IgD-negative memory B cell (primary cell): Measurements from ENCODE around the gene FANCL. TPM values are rescaled to one million over a fixed set of nuclear protein-coding genes. Genes with fewer than 3 reads are reported as not detected.
A peak's percentile ranks its signal among the peaks of the same experiment; 100 is the strongest.
"Not testable (repeated sequence)": the region's sequence is repeated elsewhere in the genome, so short reads cannot be mapped to it uniquely, and the experiment has no call there.

ENCODE experiments used
- H3K27ac Mint-ChIP-seq, 3 donors: one replicate each; pipeline ENCODE4 v1.8.0; 2020 to 2022; ENCODE audit warnings: mild to moderate bottlenecking in 3 of 3, mixed read lengths in 3 of 3, moderate library complexity in 1 of 3
- H3K27me3 Mint-ChIP-seq: one replicate; pipeline ENCODE4 v1.8.0; 2021; ENCODE audit warnings: mixed read lengths
- H3K36me3 Mint-ChIP-seq: one replicate; pipeline ENCODE4 v1.8.0; 2020; ENCODE audit warnings: mild to moderate bottlenecking, mixed read lengths
- H3K4me1 Mint-ChIP-seq, 3 donors: one replicate each; pipeline ENCODE4 v1.8.0; 2020 to 2022; ENCODE audit warnings: mixed read lengths in 3 of 3, mild to moderate bottlenecking in 1 of 3
- H3K4me3 Mint-ChIP-seq, 4 donors: one replicate each; pipeline ENCODE4 v1.8.0; 2020 to 2022; ENCODE audit warnings: mild to moderate bottlenecking in 4 of 4, mixed read lengths in 4 of 4, moderate library complexity in 3 of 4
- H3K9me3 Mint-ChIP-seq, 3 donors: one replicate each; pipeline ENCODE4 v1.8.0; 2020 to 2021; ENCODE audit warnings: mixed read lengths in 3 of 3, mild to moderate bottlenecking in 1 of 3
- polyA plus RNA-seq: library from polyadenylated mRNA; unstranded; fragments of 300-500 nt; fragmentation: Illumina TruSeq; gene quantifications from one replicate; pipeline ENCODE4 v1.2.3, GENCODE V29; 2021

FANCL gene
- polyA plus RNA-seq, 1 donor from 2014 or later: 14.2 TPM

DNA sequence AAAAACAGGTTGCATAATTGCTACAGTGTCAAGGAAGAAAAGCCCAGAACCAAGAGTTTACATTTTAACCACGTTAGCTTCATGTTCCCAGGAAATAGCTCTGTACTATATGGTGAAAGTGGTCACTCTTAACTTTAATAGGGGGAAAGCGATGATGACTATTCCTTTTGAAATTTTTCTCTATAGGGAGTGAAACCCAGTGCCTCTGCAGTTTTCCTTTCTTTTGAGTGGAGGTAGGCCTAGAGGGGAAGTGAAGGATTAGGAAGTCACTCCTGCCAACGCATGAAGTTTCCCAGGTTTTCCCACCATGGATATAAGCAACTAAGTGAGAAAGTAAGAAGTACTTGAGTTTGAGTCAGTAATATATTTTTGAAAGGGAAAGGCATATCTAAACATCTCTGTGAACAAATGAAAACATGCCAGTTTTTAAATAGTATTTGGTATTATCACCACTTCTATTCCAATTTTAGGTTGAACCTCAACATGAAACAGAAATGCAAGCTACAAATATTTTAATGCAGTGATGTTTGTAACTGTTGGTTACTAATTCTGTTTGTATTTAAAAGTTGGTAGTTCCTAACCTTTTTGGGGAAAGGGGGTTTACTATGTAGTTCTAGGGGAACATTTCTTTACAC, 102.6 kb downstream of the FANCL start:
- peaks cover 15% of the 10 kb centered on the region for H3K36me3 Mint-ChIP-seq
- no peak overlapping the region for H3K27ac Mint-ChIP-seq
- H3K4me1 Mint-ChIP-seq: no peaks in the 10 kb centered on the region
- H3K4me3 Mint-ChIP-seq: no peak overlapping the region
- H3K27me3 Mint-ChIP-seq: no peaks in the 10 kb centered on the region
- no peaks in the 10 kb centered on the region for H3K9me3 Mint-ChIP-seq

GRCh38 chr2:58137856-58138255, 103.3 kb downstream of the FANCL start:
- no peaks in the 10 kb centered on the region for H3K9me3 Mint-ChIP-seq
- no peaks in the 10 kb centered on the region for H3K27me3 Mint-ChIP-seq
- H3K4me3 Mint-ChIP-seq: no peak overlapping the region
- H3K27ac Mint-ChIP-seq: no peak overlapping the region
- H3K36me3 Mint-ChIP-seq: peaks cover 15% of the 10 kb centered on the region
- H3K4me1 Mint-ChIP-seq: no peaks in the 10 kb centered on the region

DNA sequence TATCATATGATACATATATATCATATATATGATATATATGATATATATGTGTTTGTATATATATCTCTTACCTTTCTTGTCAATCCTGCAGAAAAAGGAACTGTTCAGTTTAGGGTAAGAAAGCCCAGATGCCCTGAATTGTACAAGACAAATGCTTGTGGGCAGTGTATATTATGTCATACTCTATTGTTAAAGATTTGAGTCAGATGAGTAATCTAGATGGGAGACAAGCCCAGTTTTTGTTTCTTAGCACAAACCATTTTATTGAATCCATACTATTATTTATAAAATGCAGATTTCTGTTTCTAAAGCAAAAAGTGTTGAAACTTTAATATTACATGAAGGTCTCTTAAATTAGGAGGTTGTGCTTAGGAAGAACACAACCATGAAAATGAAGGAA, 103.9 kb downstream of the FANCL start:
- no peaks in the 10 kb centered on the region for H3K4me1 Mint-ChIP-seq
- peaks cover 16% of the 10 kb centered on the region for H3K36me3 Mint-ChIP-seq
- H3K27ac Mint-ChIP-seq: no peak overlapping the region
- H3K27me3 Mint-ChIP-seq: no peaks in the 10 kb centered on the region
- no peaks in the 10 kb centered on the region for H3K9me3 Mint-ChIP-seq
- no peak overlapping the region for H3K4me3 Mint-ChIP-seq

- peaks cover 12% of the 10 kb centered on the region for H3K36me3 Mint-ChIP-seq
- no peaks in the 10 kb centered on the region for H3K4me1 Mint-ChIP-seq
- H3K27me3 Mint-ChIP-seq: no peaks in the 10 kb centered on the region
- no peaks in the 10 kb centered on the region for H3K9me3 Mint-ChIP-seq
- no peak overlapping the region for H3K4me3 Mint-ChIP-seq
- no peak overlapping the region for H3K27ac Mint-ChIP-seq
These were observed 105.3 kb downstream of the FANCL start for GRCh38 chr2:58135861-58136260.

GRCh38 chr2:58133395-58133794, 107.7 kb downstream of the FANCL start:
- H3K36me3 Mint-ChIP-seq: peaks cover 12% of the 10 kb centered on the region
- H3K9me3 Mint-ChIP-seq: no peaks in the 10 kb centered on the region
- H3K27ac Mint-ChIP-seq: no peak overlapping the region
- H3K4me1 Mint-ChIP-seq: no peaks in the 10 kb centered on the region
- no peak overlapping the region for H3K4me3 Mint-ChIP-seq
- no peaks in the 10 kb centered on the region for H3K27me3 Mint-ChIP-seq

DNA sequence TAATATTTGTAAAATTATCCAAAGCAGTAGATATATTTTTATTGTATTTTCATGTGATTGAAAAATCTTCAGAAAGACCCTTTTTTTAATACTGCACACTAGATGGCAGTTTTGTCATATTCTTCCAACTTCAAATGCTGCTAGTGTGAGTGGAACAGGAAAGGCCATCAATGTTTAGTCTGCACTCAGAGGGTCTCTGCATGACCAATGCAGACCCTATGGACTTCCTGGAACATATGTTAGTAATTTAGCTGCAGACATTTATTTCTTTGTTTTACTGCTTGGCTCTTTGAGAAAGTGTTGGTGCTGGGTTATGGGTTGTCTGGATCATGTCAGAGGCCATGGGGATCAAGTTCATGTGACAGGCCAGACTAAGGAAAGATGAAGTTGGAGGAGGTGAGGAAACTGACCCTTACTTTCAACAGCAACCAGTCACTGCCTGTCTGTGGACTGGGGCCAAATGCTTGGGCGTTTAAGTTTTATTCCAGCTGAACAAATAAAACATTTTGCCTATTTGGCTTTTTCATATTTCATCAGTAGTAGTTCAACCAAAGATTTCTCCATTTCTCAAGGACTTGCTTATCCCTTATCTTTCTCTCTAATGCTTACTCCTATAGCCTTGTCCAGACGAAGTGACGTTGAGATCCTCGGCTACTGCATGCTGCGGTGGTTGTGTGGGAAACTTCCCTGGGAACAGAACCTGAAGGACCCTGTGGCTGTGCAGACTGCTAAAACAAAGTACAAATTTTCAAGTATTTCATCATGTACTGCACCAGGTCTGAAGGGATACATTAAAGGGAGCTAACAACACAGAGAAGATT, 109.7 kb downstream of the FANCL start:
- Mint-ChIP-seq H3K9me3 (no peaks in the 10 kb centered on the region), H3K4me1 (no peaks in the 10 kb centered on the region), H3K4me3 (no peak overlapping the region), H3K27me3 (no peaks in the 10 kb centered on the region), H3K27ac (no peak overlapping the region), H3K36me3 (peaks cover 12% of the 10 kb centered on the region)

GRCh38 chr2:58130238-58130637, 110.9 kb downstream of the FANCL start:
- no peak overlapping the region for H3K27ac Mint-ChIP-seq
- peaks cover 8% of the 10 kb centered on the region for H3K36me3 Mint-ChIP-seq
- H3K9me3 Mint-ChIP-seq: no peaks in the 10 kb centered on the region
- H3K4me1 Mint-ChIP-seq: no peaks in the 10 kb centered on the region
- H3K27me3 Mint-ChIP-seq: no peaks in the 10 kb centered on the region
- H3K4me3 Mint-ChIP-seq: no peak overlapping the region

GRCh38 chr2:58127111-58127510, 114.0 kb downstream of the FANCL start:
- H3K27ac Mint-ChIP-seq: no peak overlapping the region
- H3K4me1 Mint-ChIP-seq: no peaks in the 10 kb centered on the region
- H3K27me3 Mint-ChIP-seq: no peaks in the 10 kb centered on the region
- H3K4me3 Mint-ChIP-seq: no peak overlapping the region
- H3K9me3 Mint-ChIP-seq: no peaks in the 10 kb centered on the region
- H3K36me3 Mint-ChIP-seq: peaks cover 7% of the 10 kb centered on the region

- Mint-ChIP-seq H3K4me1 (no peaks in the 10 kb centered on the region), H3K36me3 (peaks cover 20% of the 10 kb centered on the region), H3K9me3 (peaks cover 0 to 1% (median 0%) of the 10 kb centered on the region in 3 donors), H3K4me3 (no peak overlapping the region), H3K27me3 (no peaks in the 10 kb centered on the region), H3K27ac (no peak overlapping the region)
These were observed 118.6 kb downstream of the FANCL start for GRCh38 chr2:58122540-58122939.

DNA sequence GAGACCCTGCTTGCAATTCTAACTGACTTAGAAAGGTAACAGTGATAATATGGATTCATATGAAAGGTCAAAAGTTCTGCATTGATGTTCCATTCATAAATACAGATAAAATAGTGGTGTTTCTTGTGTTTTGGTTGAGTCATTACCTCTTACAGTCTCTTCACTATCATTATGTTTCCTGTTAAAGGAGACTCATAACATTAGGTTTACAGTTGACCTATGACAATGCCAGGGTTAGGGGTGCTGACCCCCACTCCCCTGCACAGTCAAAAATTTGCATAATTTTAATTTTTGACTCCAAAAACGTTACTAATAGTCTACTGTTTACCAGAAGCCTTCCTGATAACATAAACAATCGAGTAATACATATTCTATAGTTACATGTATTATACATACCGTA, 119.1 kb downstream of the FANCL start:
- H3K27me3 Mint-ChIP-seq: no peaks in the 10 kb centered on the region
- peaks cover 20% of the 10 kb centered on the region for H3K36me3 Mint-ChIP-seq
- H3K4me3 Mint-ChIP-seq: no peak overlapping the region
- no peaks in the 10 kb centered on the region for H3K4me1 Mint-ChIP-seq
- H3K9me3 Mint-ChIP-seq: peaks cover 0 to 1% (median 0%) of the 10 kb centered on the region in 3 donors
- H3K27ac Mint-ChIP-seq: no peak overlapping the region

GRCh38 chr2:58120626-58121229, 120.4 kb downstream of the FANCL start:
- no peak overlapping the region for H3K4me3 Mint-ChIP-seq
- peaks cover 0 to 1% (median 0%) of the 10 kb centered on the region in 3 donors for H3K9me3 Mint-ChIP-seq
- H3K27me3 Mint-ChIP-seq: no peaks in the 10 kb centered on the region
- H3K27ac Mint-ChIP-seq: no peak overlapping the region
- H3K36me3 Mint-ChIP-seq: peaks cover 24% of the 10 kb centered on the region
- peaks cover 0 to under 1% (median 0%) of the 10 kb centered on the region in 3 donors for H3K4me1 Mint-ChIP-seq

DNA sequence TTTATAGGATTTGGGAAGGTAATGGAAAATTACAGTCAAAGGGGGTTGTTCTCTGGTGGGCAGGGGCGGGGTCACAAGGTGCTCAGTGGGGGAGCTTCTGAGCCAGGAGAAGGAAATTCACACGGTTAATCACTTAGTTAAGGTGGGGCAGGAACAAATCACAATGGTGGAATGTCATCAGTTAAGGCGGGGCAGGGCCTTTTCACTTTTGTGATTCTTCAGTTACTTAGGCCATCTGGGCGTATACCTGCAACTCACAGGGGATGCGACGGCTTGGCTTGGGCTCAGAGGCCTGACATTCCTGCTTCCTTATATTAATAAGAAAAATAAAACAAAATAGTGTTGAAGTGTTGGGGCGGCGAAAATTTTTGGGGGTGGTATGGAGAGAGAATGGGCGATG, 127.6 kb downstream of the FANCL start:
- H3K4me1 Mint-ChIP-seq, H3K9me3 Mint-ChIP-seq, H3K4me3 Mint-ChIP-seq, H3K27me3 Mint-ChIP-seq: not testable (repeated sequence)
- Mint-ChIP-seq H3K36me3 (peaks cover 23% of the 10 kb centered on the region), H3K27ac (peak overlapping the region in 1 of 3 donors; percentile 64)

GRCh38 chr2:58110765-58111164, 130.4 kb downstream of the FANCL start:
- Mint-ChIP-seq H3K27ac (peak overlapping the region in 1 of 3 donors; percentile 89), H3K27me3 (no peaks in the 10 kb centered on the region), H3K9me3 (peaks cover 0 to 1% (median 0%) of the 10 kb centered on the region in 3 donors), H3K36me3 (peaks cover 21% of the 10 kb centered on the region), H3K4me1 (peaks cover 11 to 15% (median 12%) of the 10 kb centered on the region in 3 donors), H3K4me3 (no peak overlapping the region)

DNA sequence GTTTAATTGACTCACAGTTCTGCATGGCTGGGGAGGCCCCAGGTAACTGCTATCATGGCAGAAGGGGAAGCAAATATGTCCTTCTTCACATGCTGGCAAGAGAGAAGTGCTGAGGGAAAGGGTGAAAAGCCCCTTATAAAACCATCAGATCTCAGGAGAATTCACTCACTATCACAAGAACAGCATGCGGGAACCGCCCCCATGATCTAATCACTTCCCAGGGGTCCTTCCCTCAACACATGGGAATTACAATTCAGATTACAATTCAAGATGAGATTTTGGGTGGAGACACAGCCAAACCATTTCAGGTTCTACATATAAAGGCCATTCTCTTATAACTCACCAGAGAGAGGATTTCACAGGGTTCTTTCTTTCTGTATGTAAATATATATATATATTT, 131.6 kb downstream of the FANCL start:
- Mint-ChIP-seq H3K27ac (no peak overlapping the region), H3K9me3 (peaks cover 0 to 1% (median 0%) of the 10 kb centered on the region in 3 donors), H3K27me3 (no peaks in the 10 kb centered on the region), H3K4me3 (no peak overlapping the region), H3K36me3 (peaks cover 19% of the 10 kb centered on the region), H3K4me1 (peaks cover 9 to 19% (median 14%) of the 10 kb centered on the region in 3 donors)
